Osteoblast (primary cell): Measurements from ENCODE around the gene VAPB. TPM values are rescaled to one million over a fixed set of nuclear protein-coding genes. Genes with fewer than 3 reads are reported as not detected.

Experiments
- DNase-seq: peaks from one replicate; pipeline ENCODE4 v3.0.0; 2011; ENCODE audit warnings: low spot score, mixed read lengths; ENCODE audit not compliant: insufficient read length; ENCODE audit errors: missing footprints
- H2AFZ ChIP-seq: 2 replicates; pipeline ENCODE4 v1.6.0; 2011; ENCODE audit warnings: mild to moderate bottlenecking, low read length
- H3K27ac ChIP-seq: 2 replicates; pipeline ENCODE4 v1.5.1; 2011; ENCODE audit warnings: mild to moderate bottlenecking, low read depth, low read length, moderate library complexity
- H3K27me3 ChIP-seq: 2 replicates; pipeline ENCODE4 v1.6.0; 2012; ENCODE audit warnings: mild to moderate bottlenecking, control low read depth, inconsistent platforms, low read length, moderate library complexity; ENCODE audit not compliant: insufficient read depth
- H3K36me3 ChIP-seq: 2 replicates; pipeline ENCODE4 v1.5.1; 2011; ENCODE audit warnings: mild to moderate bottlenecking, low read length, control low read depth, moderate library complexity; ENCODE audit not compliant: insufficient read depth
- H3K4me1 ChIP-seq: 2 replicates; pipeline ENCODE4 v1.5.1; 2011; ENCODE audit warnings: mild to moderate bottlenecking, low read length, control low read depth, moderate library complexity; ENCODE audit not compliant: insufficient read depth
- H3K4me2 ChIP-seq: 2 replicates; pipeline ENCODE4 v1.6.0; 2011; ENCODE audit warnings: mild to moderate bottlenecking, low read length; ENCODE audit not compliant: insufficient read depth
- H3K4me3 ChIP-seq: fragments of 200-600 bp; sonication (generic); 3 replicates; pipeline ENCODE4 v1.5.1; 2012; ENCODE audit warnings: mild to moderate bottlenecking, low read length, inconsistent platforms; ENCODE audit not compliant: insufficient read depth
- H3K79me2 ChIP-seq: 2 replicates; pipeline ENCODE4 v1.6.0; 2012; ENCODE audit warnings: mild to moderate bottlenecking, low read length, control low read depth, inconsistent platforms; ENCODE audit not compliant: insufficient read depth
- H3K9me3 ChIP-seq: 2 replicates; pipeline ENCODE4 v1.5.1; 2011; ENCODE audit warnings: low read depth, low read length, control low read depth
- H4K20me1 ChIP-seq: 2 replicates; pipeline ENCODE4 v1.6.0; 2012; ENCODE audit warnings: mild to moderate bottlenecking, low read length, control low read depth; ENCODE audit not compliant: insufficient read depth
- CTCF ChIP-seq: IDR thresholded peaks from 2 replicates; pipeline ENCODE4 v1.5.1; 2011; ENCODE audit warnings: mild to moderate bottlenecking, low read depth, low read length, moderate library complexity; ENCODE audit errors: extremely low read depth
- total RNA-seq: library from RNA; depleted of rRNA; stranded (reverse); fragments of >200 nt; gene quantifications from 2 replicates; pipeline ENCODE4 v1.2.3, GENCODE V29; 2012

VAPB gene
- total RNA-seq, 1 donor: 14.5 TPM

GRCh38 chr20:58471193-58472164, 82.5 kb downstream of the VAPB start:
- no peak overlapping the region for H2AFZ ChIP-seq
- no peak for TF ChIP-seq CTCF
- no peaks in the 10 kb centered on the region for H3K27me3 ChIP-seq
- H4K20me1 ChIP-seq: peaks cover 6% of the 10 kb centered on the region
- H3K27ac ChIP-seq: no peak overlapping the region
- H3K9me3 ChIP-seq: no peaks in the 10 kb centered on the region
- no peak overlapping the region for H3K4me2 ChIP-seq
- no peak for DNase-seq
- no peaks in the 10 kb centered on the region for H3K4me1 ChIP-seq
- peaks cover 9% of the 10 kb centered on the region for H3K79me2 ChIP-seq
- H3K36me3 ChIP-seq: peaks cover 6% of the 10 kb centered on the region
- H3K4me3 ChIP-seq: no peak overlapping the region

- Histone ChIP-seq H3K27ac (no peak overlapping the region), H3K4me3 (no peak overlapping the region), H3K9me3 (no peaks in the 10 kb centered on the region), H3K79me2 (peaks cover 14% of the 10 kb centered on the region), H2AFZ (no peak overlapping the region), H3K27me3 (no peaks in the 10 kb centered on the region), H3K4me2 (no peak overlapping the region), H3K4me1 (no peaks in the 10 kb centered on the region), H3K36me3 (peaks cover 8% of the 10 kb centered on the region), H4K20me1 (peaks cover 6% of the 10 kb centered on the region)
- DNase-seq: peak; percentile 88
- no peak for TF ChIP-seq CTCF
Observed at GRCh38 chr20:58472273-58473018, 83.4 kb downstream of the VAPB start.

- H3K36me3 ChIP-seq: peaks cover 17% of the 10 kb centered on the region
- H3K4me1 ChIP-seq: no peaks in the 10 kb centered on the region
Observed at GRCh38 chr20:58473453-58474425, 84.7 kb downstream of the VAPB start.

More at GRCh38 chr20:58473453-58474425, 84.7 kb downstream of the VAPB start:
- H3K27me3 ChIP-seq: no peaks in the 10 kb centered on the region
- H3K4me2 ChIP-seq: no peak overlapping the region
- no peak overlapping the region for H3K27ac ChIP-seq
- H4K20me1 ChIP-seq: peaks cover 6% of the 10 kb centered on the region
- peaks cover 2% of the 10 kb centered on the region for H3K9me3 ChIP-seq
- no peak for TF ChIP-seq CTCF
- H2AFZ ChIP-seq: no peak overlapping the region
- DNase-seq: no peak
- H3K4me3 ChIP-seq: no peak overlapping the region
- peaks cover 21% of the 10 kb centered on the region for H3K79me2 ChIP-seq
